Colonic mucosa (tissue), 4 donors: ENCODE data around the gene CMAS. TPM values are rescaled to one million over a fixed set of nuclear protein-coding genes. Genes with fewer than 3 reads are reported as not detected.
A peak's percentile ranks its signal among the peaks of the same experiment; 100 is the strongest.
"Not testable (repeated sequence)": the region's sequence is repeated elsewhere in the genome, so short reads cannot be mapped to it uniquely, and the experiment has no call there.

Experiments
- DNase-seq: peaks from one replicate; pipeline ENCODE4 v3.0.0-alpha.2; 2020
- H3K27ac ChIP-seq: fragments of 200-600 bp; one replicate; pipeline ENCODE4 v1.8.0; 2021
- H3K27me3 ChIP-seq: fragments of 200-600 bp; one replicate; pipeline ENCODE4 v1.8.0; 2021
- H3K36me3 ChIP-seq: fragments of 200-600 bp; one replicate; pipeline ENCODE4 v1.8.0; 2021
- H3K4me1 ChIP-seq: fragments of 200-600 bp; one replicate; pipeline ENCODE4 v1.8.0; 2021; ENCODE audit warnings: mild to moderate bottlenecking
- H3K4me3 ChIP-seq: fragments of 200-600 bp; one replicate; pipeline ENCODE4 v1.8.0; 2021
- H3K9ac ChIP-seq, 2 donors: one replicate each; pipeline ENCODE4 v1.7.0; 2013; ENCODE audit warnings: control low read depth in 2 of 2, low read depth in 2 of 2, low read length in 2 of 2
- H3K9me3 ChIP-seq: fragments of 200-600 bp; one replicate; pipeline ENCODE4 v1.8.0; 2021
- intact Hi-C: fragments of 100-400 bp; cut with DNase I; formaldehyde crosslinking; loops from one replicate; pipeline ENCODE4 v1.14.1; 2022
- total RNA-seq, 2 donors: library from RNA; stranded (reverse); fragmentation: NEBNext Ultra II Directional in 1 of 2; extraction: Animal tissue kit (Norgen Biotek cat#: 25700) in 1 of 2; gene quantifications; one replicate each; pipeline ENCODE4 v1.2.1, GENCODE V29; 2021
- TF ChIP-seq, protein P1 (sequence below): fragments of 200-600 bp; IDR thresholded peaks from one replicate; pipeline ENCODE4 v1.8.0; 2022; ENCODE audit warnings: antibody characterized with exemption, mild to moderate bottlenecking
- donor health status: healthy.
- donor health status: DM: no; HTN: no; CAD: no.
- donor health status: DM: no; HTN: no; CAD: no.

CMAS gene
- total RNA-seq, 2 donors from 2014 or later: 126 to 189 TPM

GRCh38 chr12:22014041-22014782 lies 31.8 kb upstream of the CMAS start:
- H3K4me1 ChIP-seq: no peaks in the 10 kb centered on the region
- H3K9me3 ChIP-seq: no peaks in the 10 kb centered on the region
- H3K9ac ChIP-seq: no peak overlapping the region
- H3K36me3 ChIP-seq: no peaks in the 10 kb centered on the region
- TF ChIP-seq, protein P1, sequence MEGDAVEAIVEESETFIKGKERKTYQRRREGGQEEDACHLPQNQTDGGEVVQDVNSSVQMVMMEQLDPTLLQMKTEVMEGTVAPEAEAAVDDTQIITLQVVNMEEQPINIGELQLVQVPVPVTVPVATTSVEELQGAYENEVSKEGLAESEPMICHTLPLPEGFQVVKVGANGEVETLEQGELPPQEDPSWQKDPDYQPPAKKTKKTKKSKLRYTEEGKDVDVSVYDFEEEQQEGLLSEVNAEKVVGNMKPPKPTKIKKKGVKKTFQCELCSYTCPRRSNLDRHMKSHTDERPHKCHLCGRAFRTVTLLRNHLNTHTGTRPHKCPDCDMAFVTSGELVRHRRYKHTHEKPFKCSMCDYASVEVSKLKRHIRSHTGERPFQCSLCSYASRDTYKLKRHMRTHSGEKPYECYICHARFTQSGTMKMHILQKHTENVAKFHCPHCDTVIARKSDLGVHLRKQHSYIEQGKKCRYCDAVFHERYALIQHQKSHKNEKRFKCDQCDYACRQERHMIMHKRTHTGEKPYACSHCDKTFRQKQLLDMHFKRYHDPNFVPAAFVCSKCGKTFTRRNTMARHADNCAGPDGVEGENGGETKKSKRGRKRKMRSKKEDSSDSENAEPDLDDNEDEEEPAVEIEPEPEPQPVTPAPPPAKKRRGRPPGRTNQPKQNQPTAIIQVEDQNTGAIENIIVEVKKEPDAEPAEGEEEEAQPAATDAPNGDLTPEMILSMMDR: no peak
- H3K27me3 ChIP-seq: no peaks in the 10 kb centered on the region
- no peak overlapping the region for H3K27ac ChIP-seq
- intact Hi-C loops: no loop called here
- no peak for DNase-seq
- no peak overlapping the region for H3K4me3 ChIP-seq

- no peak overlapping the region for H3K27ac ChIP-seq
- no peaks in the 10 kb centered on the region for H3K9me3 ChIP-seq
- intact Hi-C loops: no loop called here
- no peaks in the 10 kb centered on the region for H3K4me1 ChIP-seq
- H3K9ac ChIP-seq: no peak overlapping the region
- no peaks in the 10 kb centered on the region for H3K27me3 ChIP-seq
- no peak for DNase-seq
- no peaks in the 10 kb centered on the region for H3K36me3 ChIP-seq
- no peak overlapping the region for H3K4me3 ChIP-seq
- TF ChIP-seq, protein P1: no peak
These were observed 31.3 kb upstream of the CMAS start for GRCh38 chr12:22014783-22015144.

- Histone ChIP-seq H3K27ac (no peak overlapping the region), H3K9me3 (no peaks in the 10 kb centered on the region), H3K4me3 (no peak overlapping the region), H3K36me3 (no peaks in the 10 kb centered on the region), H3K9ac (no peak overlapping the region), H3K27me3 (no peaks in the 10 kb centered on the region), H3K4me1 (no peaks in the 10 kb centered on the region)
- no peak for DNase-seq
- TF ChIP-seq, protein P1: no peak
- intact Hi-C loops: loop anchor here (2.0 kb wide), 1 partner anchor 318 kb away; no protein-coding TSS in a partner anchor
These were observed 29.0 kb upstream of the CMAS start for GRCh38 chr12:22016982-22017381.

DNA sequence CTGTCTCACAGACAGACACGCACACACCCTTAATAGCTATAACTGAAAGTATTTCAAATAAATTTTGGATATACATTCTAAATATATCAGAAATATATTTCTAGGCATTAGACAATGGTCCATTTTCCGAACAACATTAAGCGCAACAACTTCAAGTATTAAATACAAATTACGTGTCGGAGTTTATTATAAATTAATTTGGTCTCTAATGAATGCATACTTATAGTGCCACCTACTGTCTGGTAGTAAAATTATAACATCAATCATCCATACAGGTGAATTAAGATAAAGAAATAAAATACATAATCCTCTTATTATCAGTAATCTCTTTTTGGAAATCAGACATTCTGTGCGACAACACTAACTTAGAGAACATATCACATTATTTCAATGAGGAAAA lies 27.2 kb upstream of the CMAS start:
- no peak overlapping the region for H3K27ac ChIP-seq
- H3K4me1 ChIP-seq: no peaks in the 10 kb centered on the region
- H3K9ac ChIP-seq: no peak overlapping the region
- TF ChIP-seq, protein P1: peak; percentile 32
- intact Hi-C loops: no loop called here
- no peaks in the 10 kb centered on the region for H3K9me3 ChIP-seq
- H3K4me3 ChIP-seq: no peak overlapping the region
- no peaks in the 10 kb centered on the region for H3K36me3 ChIP-seq
- DNase-seq: no peak
- no peaks in the 10 kb centered on the region for H3K27me3 ChIP-seq

DNA sequence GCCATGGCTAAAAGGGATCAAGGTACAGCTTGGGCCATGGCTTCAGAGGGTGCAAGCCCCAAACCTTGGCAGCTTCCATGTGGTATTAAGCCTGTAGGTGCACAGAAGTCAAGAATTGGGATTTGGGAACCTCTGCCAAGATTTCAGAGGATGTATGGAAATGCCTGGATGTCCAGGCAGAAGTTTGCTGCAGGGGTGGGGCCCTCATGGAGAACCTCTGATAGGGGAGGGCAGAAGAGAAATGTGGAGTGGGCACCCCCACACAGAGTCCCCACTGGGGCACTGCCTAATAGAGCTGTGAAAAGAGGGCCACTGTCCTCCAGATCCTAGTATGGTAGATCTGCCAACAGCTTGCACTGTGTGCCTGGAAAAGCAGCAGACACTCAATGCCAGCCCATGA lies 22.5 kb upstream of the CMAS start:
- intact Hi-C loops, H3K4me3 ChIP-seq, DNase-seq, H3K36me3 ChIP-seq, H3K27me3 ChIP-seq, H3K9ac ChIP-seq, H3K27ac ChIP-seq, H3K4me1 ChIP-seq, H3K9me3 ChIP-seq: not testable (repeated sequence)

DNA sequence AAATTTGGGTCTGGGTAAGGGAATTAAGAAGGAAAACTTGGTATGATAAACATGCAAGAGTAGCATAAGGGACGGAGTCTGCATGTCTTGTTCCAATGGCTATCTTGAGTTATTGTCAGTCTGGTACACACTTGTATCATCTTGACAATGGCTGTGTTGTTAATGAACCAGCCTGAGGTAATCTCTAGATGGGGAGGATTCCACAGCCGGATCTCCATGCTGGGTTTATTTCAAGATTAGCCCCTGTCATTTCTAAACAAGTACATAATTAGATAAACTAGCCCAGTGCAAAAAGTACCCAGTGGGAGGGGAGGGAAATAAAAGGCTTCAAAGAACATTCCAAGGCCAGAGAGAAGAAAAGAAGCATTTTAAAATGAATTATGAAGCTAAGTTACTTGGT lies 16.5 kb upstream of the CMAS start:
- Histone ChIP-seq H3K36me3 (no peaks in the 10 kb centered on the region), H3K27me3 (no peaks in the 10 kb centered on the region), H3K4me1 (no peaks in the 10 kb centered on the region), H3K9me3 (no peaks in the 10 kb centered on the region), H3K9ac (no peak overlapping the region), H3K27ac (no peak overlapping the region), H3K4me3 (no peak overlapping the region)
- no peak for DNase-seq
- intact Hi-C loops: no loop called here
- TF ChIP-seq, protein P1: no peak
